ENCODE results near the gene NCAM1. TPM values are rescaled to one million over a fixed set of nuclear protein-coding genes. Genes with fewer than 3 reads are reported as not detected.

NCAM1 gene
- total RNA-seq, 4 donors from 2014 or later, result 56.3 to 193 (median 70.2) TPM

DNA sequence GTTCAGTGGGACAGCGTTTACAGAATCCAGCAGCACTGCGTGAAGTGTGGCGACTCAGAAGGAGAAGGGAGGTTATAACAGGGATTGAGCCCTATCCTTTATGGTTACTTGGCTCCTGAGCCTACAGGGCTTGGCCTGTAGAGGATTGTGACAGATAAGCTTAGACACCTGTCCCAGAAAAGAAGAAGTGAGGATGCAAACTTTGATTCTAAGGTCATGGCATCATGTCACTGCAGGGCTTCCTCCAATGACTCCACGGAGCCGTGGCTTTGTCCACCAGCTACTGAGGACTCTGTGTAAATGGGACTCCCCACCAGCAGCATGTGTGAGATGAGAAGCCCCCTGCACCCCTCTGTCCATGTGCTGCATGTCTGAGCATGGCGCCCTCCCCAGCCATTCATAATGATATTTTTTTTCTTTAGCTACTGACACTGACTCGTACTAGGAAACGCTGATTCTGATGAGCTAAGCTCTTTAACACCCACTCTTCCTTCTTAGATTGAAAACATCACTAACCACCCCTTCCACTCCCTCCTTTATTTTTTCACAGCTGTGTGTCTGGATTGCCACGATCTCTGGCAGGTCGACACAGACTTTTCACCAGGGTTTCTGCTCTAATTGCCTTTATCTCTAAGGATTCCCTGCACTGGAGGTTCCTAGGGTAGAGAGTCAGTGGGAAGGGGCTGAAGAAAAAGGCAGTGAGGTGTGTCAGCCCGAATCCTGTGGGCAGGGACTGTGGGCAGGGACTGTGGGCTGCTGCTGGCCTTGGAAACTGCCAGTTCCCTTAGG is 287.7 kb downstream of the NCAM1 start:
- WGBS, 2 donors (ENCODE audit: low coverage in 1 of 2), result 54 to 60% methylated on average over 9 of the region's 11 CpGs
- Histone ChIP-seq H3K36me3 (peaks cover 0 to 4% of the 10 kb centered on the region in 2 donors), H3K27me3 (no peaks in the 10 kb centered on the region), H3K9me3 (no peaks in the 10 kb centered on the region), H3K4me1 (peaks cover 0 to 26% (median 7%) of the 10 kb centered on the region in 3 donors), H3K4me3 (no peak overlapping the region), H3K27ac (peak overlapping the region in 3 of 4 donors; percentile 53 to 66 (median 60))
- no peak for ATAC-seq
- TF ChIP-seq EP300 (IDR thresholded peaks at IDR 0.05) (no peak), POLR2A (IDR thresholded peaks at IDR 0.05) (no peak)
- TF ChIP-seq, protein P1, sequence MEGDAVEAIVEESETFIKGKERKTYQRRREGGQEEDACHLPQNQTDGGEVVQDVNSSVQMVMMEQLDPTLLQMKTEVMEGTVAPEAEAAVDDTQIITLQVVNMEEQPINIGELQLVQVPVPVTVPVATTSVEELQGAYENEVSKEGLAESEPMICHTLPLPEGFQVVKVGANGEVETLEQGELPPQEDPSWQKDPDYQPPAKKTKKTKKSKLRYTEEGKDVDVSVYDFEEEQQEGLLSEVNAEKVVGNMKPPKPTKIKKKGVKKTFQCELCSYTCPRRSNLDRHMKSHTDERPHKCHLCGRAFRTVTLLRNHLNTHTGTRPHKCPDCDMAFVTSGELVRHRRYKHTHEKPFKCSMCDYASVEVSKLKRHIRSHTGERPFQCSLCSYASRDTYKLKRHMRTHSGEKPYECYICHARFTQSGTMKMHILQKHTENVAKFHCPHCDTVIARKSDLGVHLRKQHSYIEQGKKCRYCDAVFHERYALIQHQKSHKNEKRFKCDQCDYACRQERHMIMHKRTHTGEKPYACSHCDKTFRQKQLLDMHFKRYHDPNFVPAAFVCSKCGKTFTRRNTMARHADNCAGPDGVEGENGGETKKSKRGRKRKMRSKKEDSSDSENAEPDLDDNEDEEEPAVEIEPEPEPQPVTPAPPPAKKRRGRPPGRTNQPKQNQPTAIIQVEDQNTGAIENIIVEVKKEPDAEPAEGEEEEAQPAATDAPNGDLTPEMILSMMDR (IDR thresholded peaks at IDR 0.05), result no peak

DNA sequence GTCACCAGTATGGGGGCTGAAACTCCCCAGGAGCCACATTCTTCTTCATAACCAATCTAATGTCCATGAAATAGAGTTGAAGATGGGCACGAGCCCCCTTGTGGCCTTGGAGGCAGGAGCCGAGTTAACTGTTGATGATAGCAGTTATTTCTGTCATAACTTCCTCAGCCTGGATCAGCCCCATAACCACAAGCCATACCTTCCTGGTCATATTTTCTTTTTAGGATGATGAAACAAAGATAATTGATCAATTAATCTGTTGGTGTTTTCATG is 288.2 kb downstream of the NCAM1 start:
- H3K9me3 ChIP-seq, result no peaks in the 10 kb centered on the region
- H3K27ac ChIP-seq, result no peak overlapping the region
- no peaks in the 10 kb centered on the region for H3K27me3 ChIP-seq
- no peak for TF ChIP-seq POLR2A (IDR thresholded peaks at IDR 0.05)
- TF ChIP-seq, protein P1 (IDR thresholded peaks at IDR 0.05), result peak in 1 of 4 experiments; percentile 30
- H3K36me3 ChIP-seq, result peaks cover 0 to 4% of the 10 kb centered on the region in 2 donors
- no peak overlapping the region for H3K4me3 ChIP-seq
- peaks cover 0 to 23% (median 7%) of the 10 kb centered on the region in 3 donors for H3K4me1 ChIP-seq
- ATAC-seq, result no peak
- WGBS, 2 donors (ENCODE audit: low coverage in 1 of 2), result 47 to 61% methylated on average over 2 of the region's 2 CpGs

DNA sequence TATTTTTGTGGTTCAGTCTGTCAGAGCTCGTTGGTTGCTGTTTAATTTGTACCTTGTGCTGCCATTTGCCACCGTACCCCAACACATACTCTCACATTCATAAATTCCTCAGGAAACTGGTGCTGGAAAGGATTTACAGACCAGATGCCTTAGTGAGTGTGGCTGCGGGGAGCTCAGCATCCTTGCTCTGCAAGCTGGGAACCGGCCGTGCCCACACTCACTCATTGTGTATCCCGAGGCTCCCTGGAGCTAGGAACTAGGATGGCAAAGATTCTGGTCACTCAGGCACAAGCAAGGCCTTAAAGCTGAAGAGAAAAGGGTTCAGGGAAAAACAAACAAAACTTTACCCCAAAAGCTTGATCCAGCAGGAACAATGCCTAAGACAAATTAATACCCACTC is 288.6 kb downstream of the NCAM1 start:
- Histone ChIP-seq H3K4me3 (no peak overlapping the region), H3K27ac (no peak overlapping the region), H3K9me3 (no peaks in the 10 kb centered on the region), H3K36me3 (peaks cover 0 to 4% of the 10 kb centered on the region in 2 donors), H3K27me3 (no peaks in the 10 kb centered on the region), H3K4me1 (peaks cover 0 to 23% (median 7%) of the 10 kb centered on the region in 3 donors)
- no peak for ATAC-seq
- TF ChIP-seq EP300 (IDR thresholded peaks at IDR 0.05) (no peak), POLR2AphosphoS5 (IDR thresholded peaks at IDR 0.05) (no peak), POLR2A (IDR thresholded peaks at IDR 0.05) (no peak)
- TF ChIP-seq, protein P1 (IDR thresholded peaks at IDR 0.05), result no peak
- 85 to 100% methylated on average over 1 to 2 of the region's 6 CpGs for WGBS, 2 donors (ENCODE audit: low coverage in 1 of 2)

DNA sequence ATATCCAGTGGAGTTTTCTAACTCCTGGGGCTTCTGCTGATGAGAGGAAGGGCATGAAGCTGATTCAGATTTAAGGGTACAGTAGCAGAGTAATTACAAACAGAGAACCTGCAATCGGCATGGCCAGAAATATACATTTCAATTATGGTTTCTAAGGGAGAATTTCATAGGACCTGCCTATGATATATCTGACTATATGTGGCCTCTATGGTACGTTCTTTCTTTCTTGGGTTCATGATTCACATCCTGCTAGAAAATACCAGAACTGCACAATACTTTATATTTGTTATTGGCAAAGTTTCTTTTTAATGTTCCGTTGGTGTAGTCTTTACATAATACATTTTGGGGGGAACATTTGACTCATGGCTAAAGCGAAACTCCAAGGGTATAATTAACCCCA is 290.1 kb downstream of the NCAM1 start:
- H3K4me3 ChIP-seq, result no peak overlapping the region
- H3K4me1 ChIP-seq, result peaks cover 0 to 23% (median 7%) of the 10 kb centered on the region in 3 donors
- no peak overlapping the region for H3K27ac ChIP-seq
- H3K9me3 ChIP-seq, result no peaks in the 10 kb centered on the region
- H3K36me3 ChIP-seq, result peaks cover 0 to 9% of the 10 kb centered on the region in 2 donors
- no peak for TF ChIP-seq POLR2AphosphoS5 (IDR thresholded peaks at IDR 0.05)
- TF ChIP-seq EP300 (IDR thresholded peaks at IDR 0.05), result no peak
- TF ChIP-seq, protein P1 (IDR thresholded peaks at IDR 0.05), result no peak
- no peak for TF ChIP-seq POLR2A (IDR thresholded peaks at IDR 0.05)
- WGBS, 2 donors (ENCODE audit: low coverage in 1 of 2), result 77 to 86% methylated on average over 4 of the region's 4 CpGs
- ATAC-seq, result no peak
- no peaks in the 10 kb centered on the region for H3K27me3 ChIP-seq

DNA sequence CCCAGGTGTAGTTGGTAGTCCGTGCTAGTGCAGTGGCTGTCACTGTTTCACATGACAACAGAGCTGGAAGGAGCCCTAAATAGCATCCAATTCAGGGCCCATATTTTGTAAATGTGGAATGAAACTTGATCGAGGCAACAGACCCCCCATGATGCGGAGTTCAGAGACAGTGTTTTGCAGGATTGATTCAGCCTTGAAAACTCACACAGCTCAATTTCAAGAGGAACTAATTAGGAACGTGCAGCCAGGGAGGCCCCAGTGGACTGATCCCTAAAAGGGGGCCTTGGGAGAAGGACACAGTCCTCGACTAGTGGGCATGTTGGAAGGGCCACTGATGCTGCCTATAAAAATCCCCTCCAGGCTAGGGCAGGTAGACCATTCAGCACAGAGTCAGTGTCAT is 292.2 kb downstream of the NCAM1 start:
- peaks cover 0 to 11% (median 4%) of the 10 kb centered on the region in 3 donors for H3K4me1 ChIP-seq
- no peaks in the 10 kb centered on the region for H3K27me3 ChIP-seq
- no peaks in the 10 kb centered on the region for H3K9me3 ChIP-seq
- no peak for ATAC-seq
- no peak for TF ChIP-seq POLR2A (IDR thresholded peaks at IDR 0.05)
- TF ChIP-seq, protein P1 (IDR thresholded peaks at IDR 0.05), result no peak
- no peak for TF ChIP-seq EP300 (IDR thresholded peaks at IDR 0.05)
- no peak for TF ChIP-seq POLR2AphosphoS5 (IDR thresholded peaks at IDR 0.05)
- no peak overlapping the region for H3K27ac ChIP-seq
- no peak overlapping the region for H3K4me3 ChIP-seq
- 50 to 100% methylated on average over 1 to 3 of the region's 5 CpGs for WGBS, 2 donors (ENCODE audit: low coverage in 1 of 2)
- H3K36me3 ChIP-seq, result peaks cover 0 to 27% of the 10 kb centered on the region in 2 donors
